Measurements from ENCODE around the gene MXRA7. TPM values are rescaled to one million over a fixed set of nuclear protein-coding genes. Genes with fewer than 3 reads are reported as not detected.

MXRA7 gene
- total and polyA plus RNA-seq, 7 experiments from 2014 or later: 1.8 to 7.5 (median 2.7) TPM

- H3K9me3 ChIP-seq (ENCODE audit: control insufficient read depth in 2 of 3, low read length in 3 of 3): no peaks in the 10 kb centered on the region
- Mint-ChIP-seq H3K4me3 (no peak overlapping the region), H3K4me1 (peaks cover 22 to 39% (median 31%) of the 10 kb centered on the region in 7 donors), H3K27me3 (peaks cover 0 to 2% (median 0%) of the 10 kb centered on the region in 5 donors), H3K36me3 (peaks cover 0 to 9% (median 0%) of the 10 kb centered on the region in 5 donors), H3K9me3 (peaks cover 0 to 3% (median 0%) of the 10 kb centered on the region in 11 donors), H3K27ac (peak overlapping the region in 1 of 9 donors; percentile 14)
- peaks cover 39 to 40% of the 10 kb centered on the region in 2 donors for H3K4me1 ChIP-seq (ENCODE audit: control insufficient read depth in 2 of 2, insufficient read depth in 2 of 2, low read length in 2 of 2)
- intact Hi-C loops (cut with micrococcal nuclease): loop anchor here (5.0 to 10.0 kb wide), 4 partner anchors 157 to 530 kb away; partner anchors contain the start of genes FOXJ1 (in 1 of the 2), PRPSAP1 (in 1 of the 2) and UBE2O (in 1 of the 2)
- CTCF ChIA-PET: no interaction called here
- POLR2A ChIA-PET: interaction anchor here (1.0 to 1.2 kb wide), 2 partner anchors 117 to 146 kb away, joined by 3 read pairs; no protein-coding TSS in a partner anchor
- H3K36me3 ChIP-seq (ENCODE audit: control insufficient read depth in 2 of 3, insufficient read depth in 3 of 3, low read length in 3 of 3): no peaks in the 10 kb centered on the region
- no peaks in the 10 kb centered on the region for H3K27me3 ChIP-seq (ENCODE audit: control insufficient read depth in 2 of 2, insufficient read depth in 2 of 2, low read length in 2 of 2)
- no peak overlapping the region for H3K4me3 ChIP-seq (ENCODE audit: low read length)
- H3K27ac ChIP-seq (ENCODE audit: low read depth, low read length): no peak overlapping the region
- ATAC-seq: no peak
- no peak for DNase-seq
These were observed 36.2 kb downstream of the MXRA7 start for GRCh38 chr17:76674600-76674999.

- Mint-ChIP-seq H3K9me3 (peaks cover 0 to 3% (median 0%) of the 10 kb centered on the region in 11 donors), H3K27me3 (no peaks in the 10 kb centered on the region), H3K4me3 (peak overlapping the region in 3 of 10 donors; percentile 12 to 35 (median 27)), H3K36me3 (peaks cover 0 to 9% (median 0%) of the 10 kb centered on the region in 5 donors), H3K27ac (peak overlapping the region in 4 of 9 donors; percentile 58 to 96 (median 86)), H3K4me1 (peaks cover 20 to 39% (median 31%) of the 10 kb centered on the region in 7 donors)
- ATAC-seq: no peak
- DNase-seq: no peak
- intact Hi-C loops (cut with micrococcal nuclease): loop anchor here (5.0 to 10.0 kb wide), 4 partner anchors 156 to 529 kb away; partner anchors contain the start of genes FOXJ1 (in 1 of the 2), PRPSAP1 (in 1 of the 2) and UBE2O (in 1 of the 2)
- ChIA-PET CTCF (interaction anchor here (0.6 to 1.2 kb wide), 3 partner anchors 17 to 151 kb away, joined by 3 to 8 read pairs (median 3); no protein-coding TSS in a partner anchor), POLR2A (no interaction called here)
- Histone ChIP-seq H3K36me3 (ENCODE audit: control insufficient read depth in 2 of 3, insufficient read depth in 3 of 3, low read length in 3 of 3) (no peaks in the 10 kb centered on the region), H3K9me3 (ENCODE audit: control insufficient read depth in 2 of 3, low read length in 3 of 3) (no peaks in the 10 kb centered on the region), H3K4me3 (ENCODE audit: low read length) (no peak overlapping the region), H3K4me1 (ENCODE audit: control insufficient read depth in 2 of 2, insufficient read depth in 2 of 2, low read length in 2 of 2) (peaks cover 31 to 37% of the 10 kb centered on the region in 2 donors), H3K27ac (ENCODE audit: low read depth, low read length) (no peak overlapping the region), H3K27me3 (ENCODE audit: control insufficient read depth in 2 of 2, insufficient read depth in 2 of 2, low read length in 2 of 2) (no peaks in the 10 kb centered on the region)
These were observed 37.0 kb downstream of the MXRA7 start for GRCh38 chr17:76673729-76674128.

GRCh38 chr17:76672892-76673291 is 37.9 kb downstream of the MXRA7 start:
- no peak for ATAC-seq
- Histone ChIP-seq H3K27ac (ENCODE audit: low read depth, low read length) (no peak overlapping the region), H3K9me3 (ENCODE audit: control insufficient read depth in 2 of 3, low read length in 3 of 3) (no peaks in the 10 kb centered on the region), H3K4me1 (ENCODE audit: control insufficient read depth in 2 of 2, insufficient read depth in 2 of 2, low read length in 2 of 2) (peaks cover 23 to 29% of the 10 kb centered on the region in 2 donors), H3K36me3 (ENCODE audit: control insufficient read depth in 2 of 3, insufficient read depth in 3 of 3, low read length in 3 of 3) (no peaks in the 10 kb centered on the region), H3K27me3 (ENCODE audit: control insufficient read depth in 2 of 2, insufficient read depth in 2 of 2, low read length in 2 of 2) (no peaks in the 10 kb centered on the region), H3K4me3 (ENCODE audit: low read length) (no peak overlapping the region)
- Mint-ChIP-seq H3K4me1 (peaks cover 20 to 43% (median 31%) of the 10 kb centered on the region in 7 donors), H3K9me3 (peaks cover 0 to 4% (median 0%) of the 10 kb centered on the region in 11 donors), H3K27ac (peak overlapping the region in 8 of 9 donors; percentile 88 to 99 (median 97)), H3K36me3 (peaks cover 0 to 9% (median 0%) of the 10 kb centered on the region in 5 donors), H3K4me3 (peak overlapping the region; percentile 81 to 98 (median 92)), H3K27me3 (peaks cover 0 to 4% (median 0%) of the 10 kb centered on the region in 5 donors)
- POLR2A ChIA-PET: interaction anchor here (1.4 to 1.7 kb wide), 2 partner anchors 8 to 15 kb away, joined by 3 to 6 read pairs; no protein-coding TSS in a partner anchor
- intact Hi-C loops (cut with micrococcal nuclease): loop anchor here (5.0 to 10.0 kb wide), 4 partner anchors 156 to 528 kb away; partner anchors contain the start of genes FOXJ1 (in 1 of the 2), PRPSAP1 (in 1 of the 2) and UBE2O (in 1 of the 2)
- CTCF ChIA-PET: interaction anchor here (1.2 kb wide), 1 partner anchor 150 kb away, joined by 3 read pairs; no protein-coding TSS in a partner anchor
- DNase-seq: no peak

GRCh38 chr17:76672270-76672851 is 38.4 kb downstream of the MXRA7 start:
- no peaks in the 10 kb centered on the region for H3K9me3 ChIP-seq (ENCODE audit: control insufficient read depth in 2 of 3, low read length in 3 of 3)
- Mint-ChIP-seq H3K4me1 (peaks cover 20 to 43% (median 31%) of the 10 kb centered on the region in 7 donors), H3K27me3 (peaks cover 0 to 8% (median 0%) of the 10 kb centered on the region in 5 donors), H3K4me3 (peak overlapping the region; percentile 81 to 98 (median 92)), H3K9me3 (peaks cover 0 to 4% (median 0%) of the 10 kb centered on the region in 11 donors), H3K27ac (peak overlapping the region; percentile 88 to 99 (median 96)), H3K36me3 (peaks cover 0 to 9% (median 0%) of the 10 kb centered on the region in 5 donors)
- H3K27me3 ChIP-seq (ENCODE audit: control insufficient read depth in 2 of 2, insufficient read depth in 2 of 2, low read length in 2 of 2): no peaks in the 10 kb centered on the region
- peak overlapping the region; percentile 76 for H3K4me3 ChIP-seq (ENCODE audit: low read length)
- POLR2A ChIA-PET: interaction anchor here (0.6 to 3.2 kb wide), 20 partner anchors 9 to 538 kb away, joined by 3 to 23 read pairs (median 4); partner anchors contain the start of genes METTL23, MXRA7, SRSF2 and ST6GALNAC1
- CTCF ChIA-PET: interaction anchor here (0.6 to 2.3 kb wide), 3 partner anchors 49 to 149 kb away, joined by 6 to 7 read pairs (median 7); no protein-coding TSS in a partner anchor
- peaks cover 19 to 26% of the 10 kb centered on the region in 2 donors for H3K4me1 ChIP-seq (ENCODE audit: control insufficient read depth in 2 of 2, insufficient read depth in 2 of 2, low read length in 2 of 2)
- ATAC-seq: no peak
- peak in 1 of 9 donors; percentile 10 for DNase-seq
- intact Hi-C loops (cut with micrococcal nuclease): loop anchor here (5.0 to 10.0 kb wide), 4 partner anchors 155 to 528 kb away; partner anchors contain the start of genes FOXJ1 (in 1 of the 2), PRPSAP1 (in 1 of the 2) and UBE2O (in 1 of the 2)
- H3K36me3 ChIP-seq (ENCODE audit: control insufficient read depth in 2 of 3, insufficient read depth in 3 of 3, low read length in 3 of 3): no peaks in the 10 kb centered on the region
- peak overlapping the region; percentile 84 for H3K27ac ChIP-seq (ENCODE audit: low read depth, low read length)

- Histone ChIP-seq H3K36me3 (ENCODE audit: control insufficient read depth in 2 of 3, insufficient read depth in 3 of 3, low read length in 3 of 3) (no peaks in the 10 kb centered on the region), H3K27me3 (ENCODE audit: control insufficient read depth in 2 of 2, insufficient read depth in 2 of 2, low read length in 2 of 2) (no peaks in the 10 kb centered on the region), H3K27ac (ENCODE audit: low read depth, low read length) (peak overlapping the region; percentile 84), H3K4me3 (ENCODE audit: low read length) (peak overlapping the region; percentile 76), H3K9me3 (ENCODE audit: control insufficient read depth in 2 of 3, low read length in 3 of 3) (no peaks in the 10 kb centered on the region), H3K4me1 (ENCODE audit: control insufficient read depth in 2 of 2, insufficient read depth in 2 of 2, low read length in 2 of 2) (peaks cover 19 to 26% of the 10 kb centered on the region in 2 donors)
- H3K4me3 Mint-ChIP-seq: peak overlapping the region; percentile 81 to 98 (median 92)
- peaks cover 0 to 9% (median 0%) of the 10 kb centered on the region in 5 donors for H3K36me3 Mint-ChIP-seq
- ChIA-PET CTCF (interaction anchor here (0.6 to 2.3 kb wide), 3 partner anchors 48 to 149 kb away, joined by 6 to 7 read pairs (median 7); no protein-coding TSS in a partner anchor), POLR2A (interaction anchor here (0.6 to 3.2 kb wide), 25 partner anchors 9 to 538 kb away, joined by 3 to 23 read pairs (median 4); partner anchors contain the start of genes METTL23, MXRA7, SRSF2 and ST6GALNAC1)
- peak overlapping the region; percentile 88 to 99 (median 96) for H3K27ac Mint-ChIP-seq
- intact Hi-C loops (cut with micrococcal nuclease): loop anchor here (1.0 to 10.0 kb wide), 14 partner anchors 38 to 693 kb away; partner anchors contain the start of genes JMJD6 (in 2 of the 2), METTL23 (in 2 of the 2), SRSF2 (in 2 of the 2) and UBE2O (in 2 of the 2)
- H3K4me1 Mint-ChIP-seq: peaks cover 20 to 43% (median 31%) of the 10 kb centered on the region in 7 donors
- peaks cover 0 to 10% (median 0%) of the 10 kb centered on the region in 5 donors for H3K27me3 Mint-ChIP-seq
- DNase-seq (no peak), ATAC-seq (no peak)
- H3K9me3 Mint-ChIP-seq: peaks cover 0 to 4% (median 0%) of the 10 kb centered on the region in 11 donors
These were observed 38.9 kb downstream of the MXRA7 start for GRCh38 chr17:76671912-76672262.
